ENCODE measurements around the gene PLCH1.

PLCH1 gene

DNA sequence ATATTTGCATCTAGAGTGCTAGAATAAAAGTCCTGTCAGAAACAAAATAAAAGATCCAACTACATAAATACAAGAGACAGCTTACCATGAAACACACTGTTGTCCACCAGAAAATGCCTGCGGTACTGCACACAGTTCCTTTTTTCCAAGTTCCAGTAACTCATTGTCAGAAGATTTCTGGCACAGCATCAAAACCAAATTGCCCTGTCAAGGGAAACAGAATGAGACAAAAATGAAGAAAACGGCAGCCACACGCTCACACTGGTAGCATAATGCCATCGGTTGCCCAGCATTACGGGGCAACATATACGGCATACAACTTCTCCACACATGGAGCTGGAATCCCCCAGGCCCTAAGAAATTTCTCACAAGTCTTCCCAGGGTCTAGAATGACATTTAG is 40.8 kb downstream of the PLCH1 start:
- TF ChIP-seq ZFX (IDR thresholded peaks at IDR 0.05; ENCODE audit: borderline replicate concordance) (no peak), CTCF (IDR thresholded peaks at IDR 0.05) (no peak)
- H3K27ac ChIP-seq: no peak overlapping the region

DNA sequence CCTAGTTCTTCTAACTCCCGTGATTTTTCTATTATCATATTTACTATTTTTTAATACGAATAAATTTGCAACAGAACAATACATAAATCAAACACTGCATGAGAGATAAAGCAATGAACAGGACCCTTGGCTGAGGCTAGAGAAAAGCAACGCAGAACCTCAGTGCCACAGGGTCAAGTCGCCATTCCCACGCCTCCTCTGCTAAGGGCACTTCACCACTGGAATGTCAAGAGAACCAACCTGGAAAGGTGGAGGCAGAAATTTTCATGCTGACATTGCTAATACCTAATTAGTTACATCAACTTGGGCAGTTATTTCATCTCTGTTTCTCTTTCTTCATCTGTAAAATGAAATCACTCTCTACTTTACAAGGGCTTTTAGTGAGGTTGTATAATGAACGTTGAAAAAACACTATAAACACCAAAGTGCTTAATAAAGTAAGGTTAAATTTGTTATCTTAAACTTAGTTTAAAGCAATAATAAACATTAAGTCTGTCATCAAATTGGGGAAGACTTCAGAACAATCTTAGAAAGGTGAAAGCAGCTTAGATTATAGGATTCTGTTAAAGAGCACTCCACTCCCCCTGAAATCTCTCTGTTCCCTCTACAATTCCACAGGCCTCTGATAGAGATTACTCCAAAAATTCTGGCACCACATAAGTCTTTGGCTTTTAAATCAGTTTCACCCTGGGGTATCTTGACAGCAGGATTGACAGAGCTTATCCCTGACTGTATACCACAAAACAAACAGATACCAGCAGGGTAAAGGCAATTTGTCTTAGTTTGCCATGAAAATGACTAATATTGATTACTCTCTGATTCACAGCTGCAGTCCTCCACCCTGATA is 41.9 kb downstream of the PLCH1 start:
- no peak for TF ChIP-seq ZFX (IDR thresholded peaks at IDR 0.05; ENCODE audit: borderline replicate concordance)
- no peak for TF ChIP-seq CTCF (IDR thresholded peaks at IDR 0.05)
- no peak overlapping the region for H3K27ac ChIP-seq

DNA sequence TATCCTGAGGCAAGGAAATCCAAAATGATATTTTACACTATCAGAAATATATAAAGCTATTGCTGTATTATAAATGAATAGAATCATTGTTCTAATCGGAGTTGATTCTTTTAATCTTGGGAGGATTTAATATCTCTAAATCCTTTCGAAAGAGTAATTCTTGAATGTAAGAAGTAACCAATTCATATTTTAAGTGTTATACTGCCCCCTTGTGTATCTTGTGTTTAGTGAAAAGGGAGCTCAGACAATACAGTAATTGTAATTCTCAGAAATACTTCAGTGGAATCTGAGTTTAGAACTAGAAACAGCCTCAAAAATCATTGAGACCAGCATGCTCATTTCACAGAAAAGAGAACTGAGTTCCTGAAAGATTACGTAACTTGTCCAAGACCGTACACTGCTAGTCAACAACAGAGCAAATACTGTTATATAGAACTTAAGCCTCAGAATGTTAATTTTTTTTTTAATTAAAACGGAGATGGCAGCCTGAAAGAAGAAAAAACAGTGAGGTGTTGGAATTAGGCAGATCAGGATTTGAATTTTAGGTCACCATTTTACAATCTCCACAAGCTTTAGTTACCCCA is 42.9 kb downstream of the PLCH1 start:
- TF ChIP-seq CTCF (IDR thresholded peaks at IDR 0.05) (peak; percentile 69), ZFX (IDR thresholded peaks at IDR 0.05; ENCODE audit: borderline replicate concordance) (no peak)
- H3K27ac ChIP-seq: no peak overlapping the region

DNA sequence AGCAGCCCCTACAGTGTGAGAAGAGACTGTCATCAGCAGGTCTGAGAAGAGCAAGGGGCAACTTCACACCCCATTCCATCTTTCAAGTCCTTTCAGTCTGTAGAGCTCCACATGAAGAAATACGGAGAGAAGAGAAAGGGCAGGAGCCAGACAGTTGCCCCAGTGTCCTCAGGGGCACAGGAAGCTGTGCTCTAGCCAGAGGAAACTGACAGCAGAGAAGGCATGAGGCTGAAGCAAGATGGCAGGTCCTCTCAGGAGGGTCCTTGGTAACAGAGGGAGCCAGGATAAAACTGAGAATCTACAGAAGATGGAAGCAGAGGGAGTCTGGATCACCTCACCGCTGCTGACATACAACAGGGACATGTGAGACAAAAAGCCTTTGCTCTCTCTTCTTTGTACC is 47.3 kb downstream of the PLCH1 start:
- TF ChIP-seq CTCF (IDR thresholded peaks at IDR 0.05) (no peak), ZFX (IDR thresholded peaks at IDR 0.05; ENCODE audit: borderline replicate concordance) (no peak)
- no peak overlapping the region for H3K27ac ChIP-seq

DNA sequence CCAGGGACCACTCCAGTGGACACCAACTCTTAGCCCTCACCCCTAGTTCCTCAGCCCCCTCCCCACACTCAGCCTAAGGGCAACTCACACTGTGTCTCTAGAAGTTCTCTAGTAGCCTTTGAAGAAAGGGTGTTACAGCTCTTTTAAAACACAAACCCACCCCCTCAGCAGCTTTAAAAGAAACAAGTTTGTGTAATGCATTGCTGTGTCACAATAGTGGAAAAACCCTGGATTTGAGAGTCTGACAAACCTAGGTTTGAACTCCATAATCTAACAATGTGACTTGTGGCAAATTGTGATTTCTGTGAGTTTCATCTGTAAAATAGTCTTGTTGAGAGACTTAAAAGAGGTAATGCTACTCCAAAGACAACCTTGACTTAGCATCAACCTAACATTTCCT is 54.0 kb downstream of the PLCH1 start:
- TF ChIP-seq CTCF (IDR thresholded peaks at IDR 0.05) (no peak), ZFX (IDR thresholded peaks at IDR 0.05; ENCODE audit: borderline replicate concordance) (no peak)
- no peak overlapping the region for H3K27ac ChIP-seq

- H3K27ac ChIP-seq: no peak overlapping the region
- TF ChIP-seq ZFX (IDR thresholded peaks at IDR 0.05; ENCODE audit: borderline replicate concordance) (no peak), CTCF (IDR thresholded peaks at IDR 0.05) (no peak)
These were observed 56.4 kb downstream of the PLCH1 start for GRCh38 chr3:155688481-155688880.

DNA sequence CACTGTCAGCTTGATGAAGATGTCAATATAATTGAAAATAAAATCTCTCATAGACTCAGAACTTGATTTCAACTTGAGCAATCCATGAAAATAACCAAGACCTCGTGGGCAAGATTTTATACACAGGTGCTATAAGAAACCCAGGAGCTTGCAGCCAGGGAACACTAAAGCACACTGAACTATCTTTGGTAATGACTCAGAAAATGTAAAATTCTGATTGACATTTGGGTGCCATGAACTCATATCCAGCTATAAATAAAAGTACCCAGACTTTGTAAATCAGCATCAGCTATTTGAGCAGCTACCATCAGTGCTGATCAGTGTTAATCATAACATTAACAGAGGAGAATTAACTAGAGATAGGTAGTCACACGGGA is 61.5 kb downstream of the PLCH1 start:
- H3K27ac ChIP-seq: no peak overlapping the region
- TF ChIP-seq ZFX (IDR thresholded peaks at IDR 0.05; ENCODE audit: borderline replicate concordance): no peak
- TF ChIP-seq CTCF (IDR thresholded peaks at IDR 0.05): no peak

All from 22Rv1 (cell line).